Measurements from ENCODE around the gene ARF5.

GRCh38 chr7:127586346-127586745 lies 1.9 kb upstream of the ARF5 start:
- no peak for TF ChIP-seq TARDBP (IDR thresholded peaks at IDR 0.05)
- TF ChIP-seq BHLHE40 (IDR thresholded peaks at IDR 0.05; ENCODE audit: borderline replicate concordance) = no peak
- TF ChIP-seq HDGF (IDR thresholded peaks at IDR 0.05; ENCODE audit: borderline replicate concordance) = no peak
- no peak for TF ChIP-seq SP1 (IDR thresholded peaks at IDR 0.05)
- TF ChIP-seq ELF4 (IDR thresholded peaks at IDR 0.05) = no peak

All from HEK293T (cell line).